SH-SY5Y (cell line): ENCODE results near the gene CYGB.

ENCODE experiments used
- GATA2 ChIP-seq: IDR thresholded peaks from 2 replicates; pipeline ENCODE4 v1.6.1; 2011; ENCODE audit warnings: mild to moderate bottlenecking, low read depth, low read length
- GATA3 ChIP-seq: IDR thresholded peaks from 2 replicates; pipeline ENCODE4 v1.6.1; 2011; ENCODE audit warnings: low read depth, mild to moderate bottlenecking, low read length, moderate library complexity

DNA sequence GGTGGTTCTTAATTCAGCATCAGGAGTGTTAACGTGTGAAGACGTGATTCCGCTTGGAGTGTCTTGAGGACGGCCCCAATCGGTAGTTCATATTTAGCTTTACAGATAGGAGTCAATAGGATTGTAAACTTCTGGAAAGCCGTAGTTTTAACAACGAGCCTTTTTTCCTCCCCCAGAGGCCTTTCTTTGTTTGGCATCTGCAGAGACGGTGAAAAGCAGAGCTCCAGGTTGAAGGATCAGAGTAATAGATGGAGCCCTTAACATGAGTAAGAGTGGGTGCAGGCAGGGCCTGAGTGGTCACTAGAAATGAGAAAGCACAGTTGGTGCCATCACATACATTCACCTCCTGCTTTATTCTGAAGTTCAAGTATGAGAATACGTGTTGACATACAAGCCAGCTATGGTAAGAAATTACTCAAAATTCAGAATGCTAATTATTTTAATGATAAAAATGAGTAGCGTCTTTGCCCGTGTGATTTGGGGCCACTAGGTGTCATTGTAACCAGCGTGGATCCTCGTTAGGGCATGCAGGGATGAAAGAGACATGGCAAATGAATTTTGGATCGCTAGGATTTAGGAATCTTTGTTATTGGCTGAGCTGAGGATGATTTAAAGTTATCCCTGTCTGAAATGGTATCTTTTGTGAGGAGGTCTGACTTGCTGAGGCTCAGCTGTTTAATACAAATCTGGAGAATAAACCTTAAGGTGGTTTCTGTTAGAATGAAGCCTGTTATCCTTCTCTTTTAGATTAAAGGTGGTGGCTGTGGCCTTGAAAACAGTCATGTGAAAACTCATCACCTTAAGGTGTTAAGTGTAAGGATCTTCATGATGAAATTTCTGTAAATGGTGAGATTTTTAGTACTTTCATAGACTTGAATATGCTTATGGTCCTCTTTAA, 20.9 kb upstream of the CYGB start:
- TF ChIP-seq GATA3, result no peak
- TF ChIP-seq GATA2, result no peak
